BLaER1 (cell line): ENCODE data around the gene AS3MT.
A peak's percentile ranks its signal among the peaks of the same experiment; 100 is the strongest.

Source experiments
- H3K27ac ChIP-seq: shearing (Covaris generic); formaldehyde crosslinking; 2 replicates; pipeline ENCODE4 v1.8.1; 2022
- H3K27me3 ChIP-seq: shearing (Covaris generic); formaldehyde crosslinking; 2 replicates; pipeline ENCODE4 v1.8.1; 2022
- H3K36me3 ChIP-seq: shearing (Covaris generic); formaldehyde crosslinking; 2 replicates; pipeline ENCODE4 v1.8.1; 2022
- H3K4me1 ChIP-seq: shearing (Covaris generic); formaldehyde crosslinking; 2 replicates; pipeline ENCODE4 v1.8.1; 2022
- H3K4me2 ChIP-seq: shearing (Covaris generic); formaldehyde crosslinking; 2 replicates; pipeline ENCODE4 v1.8.1; 2022
- H3K4me3 ChIP-seq: shearing (Covaris generic); formaldehyde crosslinking; 2 replicates; pipeline ENCODE4 v1.8.1; 2022
- H3K9ac ChIP-seq: shearing (Covaris generic); formaldehyde crosslinking; 2 replicates; pipeline ENCODE4 v1.8.1; 2022
- H3K9me3 ChIP-seq: shearing (Covaris generic); formaldehyde crosslinking; 2 replicates; pipeline ENCODE4 v1.8.1; 2022
- H4K20me1 ChIP-seq: shearing (Covaris generic); formaldehyde crosslinking; 2 replicates; pipeline ENCODE4 v1.8.1; 2022
- Cebpa-rat ChIP-seq: shearing (Covaris generic); IDR thresholded peaks from 2 replicates; pipeline ENCODE4 v1.8.1; 2022

Gene AS3MT

GRCh38 chr10:102888048-102888447 is 18.8 kb downstream of the AS3MT start:
- Histone ChIP-seq H3K4me2 (no peak overlapping the region), H4K20me1 (no peaks in the 10 kb centered on the region), H3K27ac (no peak overlapping the region), H3K36me3 (peaks cover 46% of the 10 kb centered on the region), H3K9me3 (peaks cover 5% of the 10 kb centered on the region; the same call in 1 of the 2 replicates), H3K4me1 (no peaks in the 10 kb centered on the region), H3K9ac (no peak overlapping the region), H3K27me3 (no peaks in the 10 kb centered on the region), H3K4me3 (no peak overlapping the region)
- no peak for TF ChIP-seq Cebpa-rat

- H3K4me2 ChIP-seq = no peak overlapping the region
- no peaks in the 10 kb centered on the region for H3K27me3 ChIP-seq
- no peak overlapping the region for H3K27ac ChIP-seq
Observed at GRCh38 chr10:102894466-102895213, 25.4 kb downstream of the AS3MT start.

GRCh38 chr10:102900006-102900405 is 30.7 kb downstream of the AS3MT start:
- Histone ChIP-seq H3K27ac (no peak overlapping the region), H3K9ac (no peak overlapping the region), H3K4me3 (no peak overlapping the region), H3K4me2 (no peak overlapping the region), H3K9me3 (no peaks in the 10 kb centered on the region), H3K4me1 (no peaks in the 10 kb centered on the region), H3K27me3 (no peaks in the 10 kb centered on the region), H3K36me3 (peaks cover 46% of the 10 kb centered on the region), H4K20me1 (no peaks in the 10 kb centered on the region)
- no peak for TF ChIP-seq Cebpa-rat

More at GRCh38 chr10:102894466-102895213, 25.4 kb downstream of the AS3MT start:
- H3K4me1 ChIP-seq = no peaks in the 10 kb centered on the region
- peaks cover 69% of the 10 kb centered on the region for H3K36me3 ChIP-seq
- H3K9ac ChIP-seq = no peak overlapping the region
- H3K9me3 ChIP-seq = no peaks in the 10 kb centered on the region
- H3K4me3 ChIP-seq = no peak overlapping the region
- no peaks in the 10 kb centered on the region for H4K20me1 ChIP-seq
- no peak for TF ChIP-seq Cebpa-rat

GRCh38 chr10:102904346-102904745 is 35.1 kb downstream of the AS3MT start:
- peaks cover 24% of the 10 kb centered on the region for H3K36me3 ChIP-seq
- no peak for TF ChIP-seq Cebpa-rat
- H3K4me2 ChIP-seq = no peak overlapping the region
- no peaks in the 10 kb centered on the region for H3K9me3 ChIP-seq
- H3K27me3 ChIP-seq = no peaks in the 10 kb centered on the region
- H3K27ac ChIP-seq = no peak overlapping the region
- H4K20me1 ChIP-seq = no peaks in the 10 kb centered on the region
- no peak overlapping the region for H3K9ac ChIP-seq
- H3K4me1 ChIP-seq = no peaks in the 10 kb centered on the region
- no peak overlapping the region for H3K4me3 ChIP-seq

- H3K4me3 ChIP-seq = no peak overlapping the region
Observed at GRCh38 chr10:102906507-102906906, 37.2 kb downstream of the AS3MT start.

GRCh38 chr10:102914781-102915180 is 45.5 kb downstream of the AS3MT start:
- no peaks in the 10 kb centered on the region for H3K36me3 ChIP-seq
- H3K27ac ChIP-seq = no peak overlapping the region
- H4K20me1 ChIP-seq = no peaks in the 10 kb centered on the region
- H3K4me2 ChIP-seq = no peak overlapping the region
- no peak overlapping the region for H3K9ac ChIP-seq
- H3K27me3 ChIP-seq = no peaks in the 10 kb centered on the region
- no peaks in the 10 kb centered on the region for H3K9me3 ChIP-seq
- no peak overlapping the region for H3K4me3 ChIP-seq
- H3K4me1 ChIP-seq = peaks cover 15% of the 10 kb centered on the region
- TF ChIP-seq Cebpa-rat = no peak

More at GRCh38 chr10:102906507-102906906, 37.2 kb downstream of the AS3MT start:
- no peaks in the 10 kb centered on the region for H3K27me3 ChIP-seq
- 0 out of 2 replicates have a peak, but pooled peaks cover 11% of the 10 kb centered on the region for H3K36me3 ChIP-seq
- TF ChIP-seq Cebpa-rat = no peak
- no peak overlapping the region for H3K4me2 ChIP-seq
- H3K9me3 ChIP-seq = no peaks in the 10 kb centered on the region
- no peaks in the 10 kb centered on the region for H4K20me1 ChIP-seq
- H3K27ac ChIP-seq = no peak overlapping the region
- H3K9ac ChIP-seq = no peak overlapping the region
- H3K4me1 ChIP-seq = no peaks in the 10 kb centered on the region

- TF ChIP-seq Cebpa-rat = no peak
- H3K4me3 ChIP-seq = no peak overlapping the region
- no peaks in the 10 kb centered on the region for H3K27me3 ChIP-seq
- no peaks in the 10 kb centered on the region for H3K36me3 ChIP-seq
- no peaks in the 10 kb centered on the region for H3K9me3 ChIP-seq
- no peak overlapping the region for H3K4me2 ChIP-seq
- H3K9ac ChIP-seq = no peak overlapping the region
- H3K27ac ChIP-seq = no peak overlapping the region
- H4K20me1 ChIP-seq = peaks cover 7% of the 10 kb centered on the region; the same call in 1 of the 2 replicates
- peaks cover 29% of the 10 kb centered on the region for H3K4me1 ChIP-seq
Observed at GRCh38 chr10:102916173-102916572, 46.9 kb downstream of the AS3MT start.

GRCh38 chr10:102917314-102917961 is 48.2 kb downstream of the AS3MT start:
- Histone ChIP-seq H4K20me1 (peaks cover 8% of the 10 kb centered on the region; the same call in 1 of the 2 replicates), H3K4me3 (peak overlapping the region; percentile 91), H3K27ac (peak overlapping the region; percentile 78), H3K4me2 (peak overlapping the region; percentile 96), H3K9ac (peak overlapping the region; percentile 78), H3K9me3 (no peaks in the 10 kb centered on the region), H3K36me3 (no peaks in the 10 kb centered on the region), H3K4me1 (peaks cover 40% of the 10 kb centered on the region), H3K27me3 (no peaks in the 10 kb centered on the region)
- no peak for TF ChIP-seq Cebpa-rat

GRCh38 chr10:102917962-102918816 is 48.9 kb downstream of the AS3MT start, which contains the start of gene CNNM2:
CNNM2 (plus strand) TSS chr10:102918294; CDS start chr10:102918481, 187 bp downstream.
- H3K4me3 ChIP-seq = peak within 1 kb of the TSS; percentile 91
- H3K9me3 ChIP-seq = no peaks in the 10 kb centered on the region
- no peaks in the 10 kb centered on the region for H3K27me3 ChIP-seq
- peak within 1 kb of the TSS; percentile 88 for H3K27ac ChIP-seq
- peaks cover 8% of the 10 kb centered on the region; the same call in 1 of the 2 replicates for H4K20me1 ChIP-seq
- H3K9ac ChIP-seq = peak within 1 kb of the TSS; percentile 92
- no peaks in the 10 kb centered on the region for H3K36me3 ChIP-seq
- H3K4me1 ChIP-seq = peaks cover 47% of the 10 kb centered on the region
- TF ChIP-seq Cebpa-rat = no peak
- peak within 1 kb of the TSS; percentile 96 for H3K4me2 ChIP-seq
